Stimulated activated CD8-positive, alpha-beta memory T cell treated with anti-CD3 and anti-CD28 coated beads, Interleukin-4, amount 100 ng/mL, for 48 hours (primary cell): ENCODE data around the gene GDA.

Source experiments
- DNase-seq: peaks from one replicate; pipeline ENCODE4 v3.0.0-alpha.2; 2020

The GDA gene

GRCh38 chr9:72149231-72149975, at the start of gene GDA:
Gene GDA (plus strand): TSS chr9:72149440. CDS start chr9:72149560, 120 bp downstream.
- DNase-seq: no peak

DNA sequence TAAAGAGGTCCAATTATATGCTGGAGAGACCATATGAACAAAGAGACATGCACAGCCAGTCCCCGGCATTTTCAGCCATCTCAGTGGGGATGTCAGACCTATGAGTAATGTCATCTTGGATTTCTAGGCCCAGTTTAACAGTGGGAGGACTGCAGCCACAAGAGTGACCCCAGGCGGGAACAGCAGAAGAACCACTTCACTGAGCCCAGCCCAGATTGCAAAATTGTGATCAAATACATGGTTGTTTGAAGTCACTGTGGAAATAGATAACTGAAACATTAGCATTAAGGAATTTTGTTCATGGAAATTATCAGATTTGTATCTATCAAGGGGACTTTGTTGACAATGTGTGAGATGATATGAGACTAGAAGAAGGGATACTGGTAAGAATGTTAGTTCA, 46.7 kb upstream of the GDA start:
- DNase-seq: no peak

DNA sequence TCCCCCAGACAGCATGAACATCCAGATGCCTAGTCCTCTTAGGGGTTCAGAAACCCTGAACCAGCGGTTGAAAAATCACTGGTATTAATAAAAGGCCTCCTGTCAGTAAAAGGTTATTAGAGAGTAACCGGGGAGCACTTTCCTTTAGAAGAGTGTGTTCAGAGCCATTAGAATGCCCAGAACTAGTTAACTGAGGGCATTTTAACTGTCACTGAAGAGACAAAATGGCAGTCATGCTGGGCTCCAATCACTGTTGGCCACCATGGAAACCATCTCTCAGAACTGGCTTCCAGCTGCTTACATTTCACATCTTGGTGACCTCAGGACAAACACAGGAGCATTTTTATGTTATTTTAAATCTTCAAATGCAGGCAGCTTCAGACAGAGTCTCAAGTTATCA, 36.2 kb upstream of the GDA start:
- no peak for DNase-seq

GRCh38 chr9:72119853-72120252, 29.4 kb upstream of the GDA start:
- DNase-seq: no peak

GRCh38 chr9:72124947-72125346, 24.3 kb upstream of the GDA start:
- DNase-seq: no peak

DNA sequence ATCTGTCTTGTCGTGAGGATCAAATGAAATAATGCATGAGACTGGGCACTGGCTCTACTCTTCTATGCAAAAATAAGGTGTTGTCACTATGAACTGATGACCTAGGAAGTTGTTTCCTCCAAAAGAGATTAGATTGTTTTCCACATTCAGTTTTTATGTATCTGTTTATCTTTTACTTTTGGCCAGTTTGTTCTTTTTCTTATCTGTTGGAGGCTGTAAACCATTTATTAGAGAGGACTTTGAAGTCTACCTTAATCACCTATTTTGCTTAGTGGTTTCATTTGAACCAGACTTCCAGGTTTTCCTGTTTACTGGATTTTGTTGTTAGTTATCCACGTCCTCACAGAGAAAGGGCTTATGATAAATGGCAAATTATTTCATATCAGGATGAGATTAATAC, 21.5 kb upstream of the GDA start:
- DNase-seq: no peak

- no peak for DNase-seq
Observed at GRCh38 chr9:72128526-72128925, 20.7 kb upstream of the GDA start.

GRCh38 chr9:72129271-72130156, 19.7 kb upstream of the GDA start:
- no peak for DNase-seq

DNA sequence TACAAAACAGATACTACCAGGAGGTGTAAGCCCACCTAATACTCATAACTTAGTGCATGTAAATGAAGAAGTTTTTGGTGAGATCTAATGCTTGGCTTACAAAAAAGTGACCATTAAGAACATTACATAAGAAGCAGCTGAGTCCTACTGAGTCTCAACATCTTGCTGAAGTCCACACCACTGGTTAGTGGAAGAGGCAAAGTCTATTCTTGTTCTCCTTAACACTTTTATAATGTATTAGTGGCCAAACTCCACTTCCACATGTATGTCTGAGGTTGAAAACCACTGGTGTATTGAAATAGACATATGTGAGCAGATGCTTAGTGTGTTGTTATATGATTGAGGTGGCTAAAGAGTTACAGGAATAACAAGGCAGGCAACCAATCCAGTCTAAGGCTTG, 18.9 kb upstream of the GDA start:
- no peak for DNase-seq

DNA sequence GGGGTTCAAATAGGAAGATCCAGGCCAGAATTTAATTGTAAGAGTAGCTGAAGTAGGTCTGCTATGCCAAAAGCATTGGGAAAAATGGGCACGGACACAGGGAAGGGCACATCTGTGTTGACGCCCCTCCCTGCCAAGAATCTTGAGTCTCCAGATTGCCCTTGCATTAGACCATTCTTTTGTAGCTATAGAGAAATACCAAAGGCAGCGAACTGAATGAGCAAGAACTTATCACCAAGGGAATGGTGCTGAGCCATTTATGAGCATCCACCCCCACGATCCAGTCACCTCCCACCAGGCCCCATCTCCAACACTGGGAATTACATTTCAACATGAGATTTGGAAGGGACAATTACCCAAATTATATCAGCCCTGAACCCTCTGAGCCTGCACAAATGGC, 18.0 kb upstream of the GDA start:
- DNase-seq: no peak

- DNase-seq: no peak
Observed at GRCh38 chr9:72132052-72132451, 17.2 kb upstream of the GDA start.

DNA sequence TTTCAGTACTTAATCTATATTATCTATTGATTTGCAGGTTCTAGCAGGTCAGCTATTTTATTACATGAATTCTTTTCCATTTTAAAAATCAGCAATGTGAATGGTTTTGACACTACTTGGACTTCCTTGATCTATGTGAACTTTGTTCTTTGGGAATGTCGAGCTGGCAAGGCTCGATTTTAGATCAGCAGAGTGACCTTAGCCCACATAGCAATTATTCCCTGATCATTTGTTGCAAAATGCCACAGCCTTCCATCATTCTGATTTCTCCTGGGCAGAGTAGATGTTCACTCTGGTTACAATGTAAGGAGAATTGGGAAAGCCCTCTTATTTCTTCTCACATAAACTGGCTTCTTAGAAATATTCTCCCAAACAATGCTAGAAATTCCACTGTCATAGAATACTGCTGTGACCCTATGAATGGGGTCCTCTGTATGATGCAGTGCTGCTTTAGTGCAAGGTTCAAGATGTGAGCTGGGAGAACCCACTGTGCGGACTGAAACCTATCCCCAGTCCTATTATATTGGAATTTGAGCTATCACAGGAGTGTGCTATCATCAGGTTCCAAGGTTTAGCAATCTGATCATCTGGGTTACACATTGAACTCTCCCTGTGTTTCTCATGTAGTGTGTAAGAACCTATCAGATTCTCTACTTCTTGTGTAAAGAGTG, 15.7 kb upstream of the GDA start:
- no peak for DNase-seq

- DNase-seq: no peak
Observed at GRCh38 chr9:72134801-72135200, 14.4 kb upstream of the GDA start.

- no peak for DNase-seq
Observed at GRCh38 chr9:72137697-72138365, 11.4 kb upstream of the GDA start.

GRCh38 chr9:72139226-72139625, 10.0 kb upstream of the GDA start:
- DNase-seq: no peak

- no peak for DNase-seq
Observed at GRCh38 chr9:72140586-72140985, 8.7 kb upstream of the GDA start.

- DNase-seq: no peak
Observed at GRCh38 chr9:72141484-72141883, 7.8 kb upstream of the GDA start.

GRCh38 chr9:72144756-72145492, 4.3 kb upstream of the GDA start:
- no peak for DNase-seq

DNA sequence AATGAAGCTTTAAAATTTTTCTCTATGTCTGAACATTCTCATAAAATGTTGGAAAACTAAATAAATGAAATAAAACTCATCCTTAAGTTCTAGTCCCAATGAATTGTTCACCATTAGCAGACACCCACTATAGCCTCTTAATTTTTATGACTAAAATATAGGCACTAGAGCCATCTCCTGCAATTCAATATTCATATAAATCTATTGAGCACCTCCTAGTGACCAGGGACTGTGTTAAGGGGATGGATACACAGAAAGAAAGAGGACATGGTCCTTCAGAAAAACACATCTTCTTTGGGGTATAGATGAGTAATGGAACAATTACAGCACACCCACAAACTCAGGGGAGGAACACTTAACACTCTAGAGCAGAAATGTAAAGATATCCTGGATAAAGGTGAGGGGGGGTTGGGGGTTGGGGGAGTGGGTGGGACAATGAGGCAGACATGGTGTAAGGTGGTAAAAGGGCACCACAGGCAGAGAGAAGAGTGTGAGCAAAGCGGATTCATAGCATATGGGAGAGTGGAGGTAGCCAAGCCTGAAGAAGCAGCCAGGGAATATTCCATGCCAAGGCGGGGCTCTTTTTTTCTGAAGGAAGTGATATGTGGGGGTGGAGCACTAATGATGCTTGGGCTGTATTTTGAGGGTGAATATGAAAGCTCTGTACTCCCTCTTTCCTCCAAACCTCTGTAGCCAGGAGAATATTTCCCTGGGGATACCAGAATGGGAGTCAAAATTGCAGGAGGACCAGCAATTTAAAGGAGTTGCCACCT, 3.3 kb upstream of the GDA start:
- no peak for DNase-seq

GRCh38 chr9:72147676-72148075, 1.6 kb upstream of the GDA start:
- no peak for DNase-seq

DNA sequence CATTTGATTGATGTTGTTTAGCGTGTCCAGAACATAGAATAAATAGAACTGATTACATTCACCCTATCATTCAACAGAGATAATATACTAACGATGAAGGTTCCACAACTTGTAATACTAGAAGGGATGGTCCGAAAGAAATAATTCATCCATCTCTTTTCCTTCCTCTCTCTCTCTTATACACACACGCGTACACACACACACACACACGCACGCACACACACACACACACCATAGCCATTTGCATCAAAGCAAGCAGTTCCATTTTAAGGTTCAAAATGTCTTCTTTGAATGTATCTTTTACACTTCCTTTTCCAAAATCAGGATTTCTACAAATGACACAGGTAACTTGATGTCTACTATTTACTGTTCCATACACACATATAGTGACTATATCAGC, 887 bp downstream of the GDA start:
- no peak for DNase-seq

- no peak for DNase-seq
Observed at GRCh38 chr9:72150661-72151060, 1.4 kb downstream of the GDA start.
